Lower leg skin (tissue), 3 donors: ENCODE measurements around the gene ADAM19.

ENCODE experiments used
- POLR2A ChIP-seq, 2 donors: fragments of 450-650 bp; IDR thresholded peaks; one replicate each; pipeline ENCODE4 v1.6.1; 2016 to 2017; ENCODE audit warnings: antibody characterized with exemption in 2 of 2, mild to moderate bottlenecking in 1 of 2, moderate library complexity in 1 of 2
- TF ChIP-seq, protein P1 (sequence below), 3 donors: fragments of 450-650 bp; IDR thresholded peaks; one replicate each; pipeline ENCODE4 v1.5.1; 2016; ENCODE audit warnings: antibody characterized with exemption in 3 of 3, mild to moderate bottlenecking in 3 of 3, moderate library complexity in 2 of 3

- TF ChIP-seq, protein P1, sequence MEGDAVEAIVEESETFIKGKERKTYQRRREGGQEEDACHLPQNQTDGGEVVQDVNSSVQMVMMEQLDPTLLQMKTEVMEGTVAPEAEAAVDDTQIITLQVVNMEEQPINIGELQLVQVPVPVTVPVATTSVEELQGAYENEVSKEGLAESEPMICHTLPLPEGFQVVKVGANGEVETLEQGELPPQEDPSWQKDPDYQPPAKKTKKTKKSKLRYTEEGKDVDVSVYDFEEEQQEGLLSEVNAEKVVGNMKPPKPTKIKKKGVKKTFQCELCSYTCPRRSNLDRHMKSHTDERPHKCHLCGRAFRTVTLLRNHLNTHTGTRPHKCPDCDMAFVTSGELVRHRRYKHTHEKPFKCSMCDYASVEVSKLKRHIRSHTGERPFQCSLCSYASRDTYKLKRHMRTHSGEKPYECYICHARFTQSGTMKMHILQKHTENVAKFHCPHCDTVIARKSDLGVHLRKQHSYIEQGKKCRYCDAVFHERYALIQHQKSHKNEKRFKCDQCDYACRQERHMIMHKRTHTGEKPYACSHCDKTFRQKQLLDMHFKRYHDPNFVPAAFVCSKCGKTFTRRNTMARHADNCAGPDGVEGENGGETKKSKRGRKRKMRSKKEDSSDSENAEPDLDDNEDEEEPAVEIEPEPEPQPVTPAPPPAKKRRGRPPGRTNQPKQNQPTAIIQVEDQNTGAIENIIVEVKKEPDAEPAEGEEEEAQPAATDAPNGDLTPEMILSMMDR (IDR thresholded peaks at IDR 0.05) = no peak
- no peak for TF ChIP-seq POLR2A (IDR thresholded peaks at IDR 0.05)
Measured at GRCh38 chr5:157455057-157455456, 120.5 kb downstream of the ADAM19 start.
